SK-N-SH (cell line): Measurements from ENCODE around the gene LSM3.

Experiments
- CHD2 ChIP-seq: fragments of 150-350 bp; IDR thresholded peaks from 2 replicates; pipeline ENCODE4 v1.6.1; 2018; ENCODE audit warnings: low read length; ENCODE audit not compliant: partially characterized antibody
- CTCF ChIP-seq: fragments of 200-600 bp; sonication (generic); IDR thresholded peaks from 2 replicates; pipeline ENCODE4 v1.6.1; 2017; ENCODE audit warnings: antibody characterized with exemption, mild to moderate bottlenecking, moderate library complexity
- EZH2phosphoT487 ChIP-seq: fragments of 200-600 bp; sonication (generic); IDR thresholded peaks from 2 replicates; pipeline ENCODE4 v1.6.1; 2017; ENCODE audit warnings: low read depth, mixed run types, mild to moderate bottlenecking, antibody characterized with exemption, moderate library complexity, borderline replicate concordance
- GABPA ChIP-seq: IDR thresholded peaks from 2 replicates; pipeline ENCODE4 v1.4.0; 2012; ENCODE audit warnings: low read depth, mild to moderate bottlenecking
- MAX ChIP-seq: IDR thresholded peaks from 2 replicates; pipeline ENCODE4 v1.4.0; 2012; ENCODE audit warnings: low read depth
- NFIC ChIP-seq: IDR thresholded peaks from 2 replicates; pipeline ENCODE4 v1.4.0; 2012; ENCODE audit warnings: borderline replicate concordance
- RAD21 ChIP-seq: IDR thresholded peaks from 2 replicates; pipeline ENCODE4 v1.6.1; 2012; ENCODE audit warnings: mild to moderate bottlenecking, low read length
- USF1 ChIP-seq: IDR thresholded peaks from 2 replicates; pipeline ENCODE4 v1.4.0; 2012; ENCODE audit warnings: low read depth, borderline replicate concordance
- YY1 ChIP-seq: IDR thresholded peaks from 2 replicates; pipeline ENCODE4 v1.4.0; 2012; ENCODE audit warnings: low read depth, mild to moderate bottlenecking
- TF ChIP-seq, protein P1 (sequence below): IDR thresholded peaks from 2 replicates; pipeline ENCODE4; 2012

- TF ChIP-seq, protein P1, sequence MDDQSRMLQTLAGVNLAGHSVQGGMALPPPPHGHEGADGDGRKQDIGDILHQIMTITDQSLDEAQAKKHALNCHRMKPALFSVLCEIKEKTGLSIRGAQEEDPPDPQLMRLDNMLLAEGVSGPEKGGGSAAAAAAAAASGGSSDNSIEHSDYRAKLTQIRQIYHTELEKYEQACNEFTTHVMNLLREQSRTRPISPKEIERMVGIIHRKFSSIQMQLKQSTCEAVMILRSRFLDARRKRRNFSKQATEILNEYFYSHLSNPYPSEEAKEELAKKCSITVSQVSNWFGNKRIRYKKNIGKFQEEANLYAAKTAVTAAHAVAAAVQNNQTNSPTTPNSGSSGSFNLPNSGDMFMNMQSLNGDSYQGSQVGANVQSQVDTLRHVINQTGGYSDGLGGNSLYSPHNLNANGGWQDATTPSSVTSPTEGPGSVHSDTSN: no peak
- no peak for TF ChIP-seq CTCF
- no peak for TF ChIP-seq GABPA
- no peak for TF ChIP-seq MAX
- TF ChIP-seq EZH2phosphoT487: no peak
- TF ChIP-seq USF1: no peak
- TF ChIP-seq YY1: no peak
- no peak for TF ChIP-seq CHD2
- no peak for TF ChIP-seq NFIC
- TF ChIP-seq RAD21: no peak
These were observed 63.1 kb downstream of the LSM3 start for GRCh38 chr3:14241716-14242115.
